ENCODE measurements around the gene CLIC5.

Gene CLIC5

DNA sequence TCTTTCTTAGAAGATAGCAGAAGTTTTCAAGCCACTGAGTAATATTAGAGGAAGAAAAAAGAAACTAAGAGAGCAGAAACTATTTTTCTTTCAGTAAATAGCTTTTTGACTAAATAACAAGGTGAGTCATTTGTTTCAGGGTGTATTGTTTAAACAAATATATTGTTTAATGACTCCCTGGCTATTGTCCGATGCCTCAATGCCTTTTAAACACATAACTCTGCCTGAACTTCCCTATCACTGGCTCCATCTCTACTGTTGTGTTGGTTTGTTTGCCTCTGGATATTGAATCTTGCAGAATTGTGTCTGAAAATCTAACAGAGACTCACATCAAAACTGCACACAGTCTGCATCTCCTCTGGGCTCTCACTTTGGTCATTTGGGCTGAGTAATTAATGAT lies 19.6 kb upstream of the CLIC5 start:
- DNase-seq (ENCODE audit: low spot score): no peak

DNA sequence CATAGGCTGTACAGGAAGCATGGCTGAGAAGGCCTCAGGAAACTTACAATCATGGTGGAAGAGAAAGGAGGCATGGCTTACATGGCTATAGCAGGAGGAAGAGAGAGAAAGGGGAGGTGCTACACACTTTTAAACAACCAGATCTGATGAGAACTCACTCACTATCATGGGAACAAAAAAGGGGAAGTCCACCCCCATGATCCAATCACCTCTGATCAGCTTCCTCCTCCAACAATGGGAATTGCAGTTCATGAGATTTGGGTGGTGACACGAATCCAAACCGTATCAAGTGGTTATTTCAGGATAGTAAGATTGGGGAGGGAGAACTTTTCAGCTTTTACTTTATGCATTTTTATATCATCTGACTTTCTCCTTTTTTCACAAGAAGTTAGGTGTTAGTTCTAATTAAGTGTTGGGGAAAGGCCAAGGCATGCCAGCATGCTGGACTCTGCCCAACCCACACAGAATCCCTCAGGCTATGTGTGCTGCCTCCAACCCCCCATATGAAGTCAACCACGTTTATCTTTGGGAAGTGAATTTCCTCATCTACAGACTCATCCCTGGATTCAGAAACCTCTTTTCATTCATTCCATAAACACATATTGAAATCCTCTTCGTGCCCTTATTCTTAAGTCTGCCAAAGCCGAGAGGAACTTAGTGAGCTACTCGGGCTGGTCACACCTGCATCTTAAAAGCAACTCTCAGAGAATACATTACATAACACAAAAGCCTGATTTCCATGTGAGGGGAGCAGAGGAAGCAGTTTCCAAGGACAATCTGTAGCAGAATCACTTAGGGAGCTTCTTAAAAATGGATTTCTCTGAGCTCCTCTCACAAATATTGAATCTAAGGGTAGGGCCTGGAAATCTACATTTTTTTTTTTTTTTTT lies 16.7 kb upstream of the CLIC5 start:
- DNase-seq (ENCODE audit: low spot score): no peak

DNA sequence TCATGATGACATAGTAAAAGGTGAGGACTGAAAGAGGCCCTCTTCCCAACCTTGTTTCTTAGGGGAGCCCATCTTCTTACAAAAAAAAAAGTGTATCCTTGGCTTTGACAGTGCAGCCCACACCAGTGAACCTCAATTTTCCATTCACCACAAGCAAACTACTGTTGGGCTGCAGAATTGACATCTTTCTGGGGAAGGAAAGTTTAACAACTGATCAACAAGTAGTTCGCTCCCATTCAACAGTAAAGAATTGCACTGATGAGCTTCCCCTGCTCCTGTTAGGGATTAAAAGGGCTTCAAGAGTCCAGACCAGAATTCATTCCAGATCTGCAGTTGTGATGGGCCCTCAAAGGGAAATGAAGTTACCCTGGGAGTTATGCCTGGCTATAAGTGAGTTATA lies 13.9 kb upstream of the CLIC5 start:
- no peak for DNase-seq (ENCODE audit: low spot score)

DNA sequence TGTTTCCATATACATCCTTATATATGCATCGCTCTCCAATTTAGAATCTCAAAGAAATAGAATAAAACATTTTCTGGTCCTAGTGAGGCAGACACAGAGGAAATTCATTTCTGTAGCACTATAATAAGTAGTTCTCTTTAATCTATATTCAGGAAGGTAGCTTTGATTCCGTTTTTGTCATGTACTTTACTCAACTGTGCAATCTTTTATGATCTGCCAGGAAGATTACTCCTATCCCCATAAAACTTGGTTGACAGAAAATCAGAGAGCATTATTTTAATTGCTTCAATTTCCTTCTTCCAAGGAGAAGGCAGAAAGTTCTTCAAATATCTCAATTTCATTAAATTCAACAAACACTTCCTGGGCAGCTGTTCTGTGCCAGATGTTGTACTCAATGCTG lies 10.6 kb upstream of the CLIC5 start:
- DNase-seq (ENCODE audit: low spot score): no peak

DNA sequence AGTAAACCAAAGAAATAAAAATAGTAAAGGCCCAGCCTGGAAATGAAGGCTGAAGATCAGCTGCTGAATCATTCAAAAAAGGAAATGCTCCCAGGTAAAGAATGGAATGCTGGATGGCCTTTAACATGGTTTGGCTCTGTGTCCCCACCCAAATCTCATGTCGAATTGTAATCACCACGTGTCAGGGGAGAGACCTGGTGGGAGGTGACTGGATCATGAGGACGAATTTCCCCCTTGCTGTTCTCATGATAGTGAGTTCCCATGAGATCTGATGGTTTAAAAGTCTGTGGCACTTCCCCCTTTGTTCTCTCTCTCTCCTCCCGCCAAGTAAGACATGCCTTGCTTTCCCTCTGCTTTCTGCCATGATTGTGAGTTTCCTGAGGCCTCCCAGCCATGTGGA lies 9.9 kb upstream of the CLIC5 start:
- no peak for DNase-seq (ENCODE audit: low spot score)

DNA sequence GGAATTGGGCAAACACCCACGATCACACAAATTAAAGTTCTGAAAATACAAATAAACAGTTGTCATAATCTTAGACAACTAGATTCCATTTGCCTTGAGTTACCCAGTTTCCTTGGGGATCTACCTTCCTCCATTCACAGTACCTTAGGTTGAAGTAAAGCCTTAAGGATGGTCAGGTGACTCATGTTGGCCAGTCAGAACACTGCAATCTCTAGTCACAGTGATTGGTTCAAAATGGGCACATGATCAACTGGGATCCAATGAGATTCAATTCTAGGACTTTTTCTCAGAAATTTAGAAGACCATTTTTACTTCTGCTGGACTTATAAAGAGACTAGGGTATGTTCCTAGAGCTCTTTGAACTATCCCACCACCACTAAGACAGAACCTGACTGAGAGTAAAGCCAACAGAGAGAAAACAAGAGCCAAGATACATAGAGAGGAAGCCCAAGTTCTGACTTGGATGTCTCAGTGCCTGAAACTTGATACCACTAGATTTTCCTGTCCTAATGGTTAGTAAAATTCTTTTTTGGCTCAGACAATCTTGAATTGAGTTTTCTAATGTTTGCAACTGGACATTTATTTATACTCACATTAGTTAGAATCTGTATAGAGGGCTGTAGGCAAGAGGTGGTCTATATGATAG lies 8.6 kb upstream of the CLIC5 start:
- DNase-seq (ENCODE audit: low spot score): no peak

DNA sequence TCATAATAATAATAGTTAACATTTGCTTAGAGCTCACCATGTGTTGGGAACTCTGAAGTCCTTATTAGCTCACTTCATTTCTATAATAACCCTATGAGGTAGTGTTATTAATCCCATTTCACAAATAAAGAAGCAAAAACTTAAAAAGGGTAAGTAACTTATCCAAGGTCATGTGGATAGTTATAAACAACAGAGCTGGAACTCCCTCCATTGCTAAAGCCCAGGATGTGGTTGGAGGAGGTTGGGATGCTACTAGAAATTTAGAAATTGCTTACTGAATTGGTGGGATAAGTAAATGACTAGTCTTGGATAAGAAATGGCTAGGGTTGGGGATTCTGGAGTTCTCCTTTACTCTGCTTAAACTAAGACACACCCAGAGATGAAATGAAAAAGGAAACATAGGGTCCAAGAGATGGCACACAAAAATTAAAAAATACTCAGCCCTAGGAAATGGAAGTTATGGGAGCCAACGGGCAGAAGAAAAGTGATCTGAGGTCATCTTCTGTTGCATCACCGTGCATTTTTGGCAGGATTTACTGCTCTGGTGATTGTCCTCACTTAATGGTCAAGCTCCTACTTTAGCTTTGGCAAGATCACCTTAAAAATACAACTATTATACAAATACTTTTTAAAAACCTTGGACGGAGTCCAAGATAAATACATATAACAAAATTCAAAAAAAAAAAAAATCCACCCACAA lies 7.7 kb upstream of the CLIC5 start:
- no peak for DNase-seq (ENCODE audit: low spot score)

DNA sequence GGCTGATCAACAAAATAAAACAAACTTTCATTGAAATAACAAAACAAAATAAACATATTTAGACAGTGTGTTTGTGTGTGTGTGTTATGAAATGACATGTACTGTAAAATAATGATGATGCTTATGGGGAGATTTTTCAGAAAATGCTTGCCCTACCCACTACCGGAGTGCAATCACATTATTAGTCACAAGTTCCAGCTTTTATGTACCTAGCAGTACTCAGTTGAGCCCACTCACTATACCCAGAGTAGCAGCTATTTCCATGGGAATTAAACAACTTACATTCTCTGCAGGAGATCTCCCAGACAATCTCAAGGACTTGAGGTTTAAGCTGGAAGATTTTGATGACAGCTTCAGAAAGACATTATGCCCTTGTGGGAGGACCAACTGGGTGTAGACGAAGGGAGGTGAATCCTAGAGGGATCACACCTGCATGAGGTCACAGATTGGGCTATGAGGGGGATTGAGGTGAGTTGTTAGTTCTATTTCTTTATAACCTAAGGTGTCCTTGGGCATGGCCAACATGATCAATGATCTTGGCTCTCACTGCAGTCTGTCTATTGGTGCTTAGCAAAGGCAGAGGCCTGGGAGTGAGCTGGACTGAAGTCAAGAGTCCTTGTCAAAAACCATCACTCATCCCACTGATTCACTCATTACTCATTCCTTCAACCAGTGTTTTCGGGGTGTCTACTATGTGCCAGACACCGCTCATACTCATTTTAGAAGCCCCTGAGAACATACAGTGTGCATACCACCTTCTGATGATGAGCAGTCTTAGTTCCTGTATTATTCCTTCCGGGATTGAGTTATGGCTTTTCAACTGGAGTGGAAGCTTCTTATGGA lies 6.7 kb upstream of the CLIC5 start:
- peak; percentile 67 for DNase-seq (ENCODE audit: low spot score)

DNA sequence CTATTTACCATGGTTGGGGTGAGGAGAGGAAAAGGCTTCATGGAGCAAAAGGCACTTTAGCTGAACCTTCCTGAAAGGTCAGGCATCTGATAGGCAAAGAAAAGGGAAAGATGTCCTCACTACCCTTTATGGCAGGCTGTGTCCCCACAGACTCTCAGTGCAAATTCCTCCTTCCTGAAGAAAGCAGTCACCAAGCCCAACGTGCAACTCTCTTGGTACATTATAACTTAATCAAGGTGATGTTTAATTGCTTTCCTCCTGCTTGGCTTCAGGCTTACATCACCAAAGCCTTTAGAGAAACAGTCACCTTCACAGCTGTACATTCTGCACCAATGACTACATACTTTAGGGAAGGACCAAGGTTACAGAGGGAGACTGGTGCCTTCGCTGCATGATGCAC lies 2.1 kb upstream of the CLIC5 start:
- no peak for DNase-seq (ENCODE audit: low spot score)

DNA sequence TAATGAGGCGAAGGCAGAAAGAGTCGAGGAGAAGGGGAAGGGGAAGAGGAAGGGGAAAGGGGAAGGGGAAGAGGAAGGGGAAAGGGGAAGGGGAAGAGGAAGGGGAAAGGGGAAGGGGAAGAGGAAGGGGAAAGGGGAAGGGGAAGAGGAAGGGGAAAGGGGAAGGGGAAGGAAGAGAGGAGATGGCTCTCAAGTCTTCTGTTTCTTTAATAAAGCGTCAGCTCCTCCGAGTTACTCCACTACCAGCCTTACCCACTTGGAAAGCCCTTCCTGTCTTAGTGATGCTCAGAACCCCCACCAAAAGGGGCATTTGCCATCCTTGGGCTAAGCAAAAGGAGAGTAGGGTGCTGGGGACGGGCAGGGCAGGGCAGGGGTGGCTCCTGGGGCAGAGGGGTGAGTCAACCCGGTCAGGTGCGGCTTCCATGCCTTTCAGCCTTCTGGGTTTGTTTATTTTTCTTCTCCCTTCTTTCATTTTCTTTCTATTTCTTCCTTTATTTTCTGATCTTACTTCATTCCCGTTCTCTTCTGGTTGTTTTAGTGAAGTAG lies 476 bp upstream of the CLIC5 start:
- no peak for DNase-seq (ENCODE audit: low spot score)

DNA sequence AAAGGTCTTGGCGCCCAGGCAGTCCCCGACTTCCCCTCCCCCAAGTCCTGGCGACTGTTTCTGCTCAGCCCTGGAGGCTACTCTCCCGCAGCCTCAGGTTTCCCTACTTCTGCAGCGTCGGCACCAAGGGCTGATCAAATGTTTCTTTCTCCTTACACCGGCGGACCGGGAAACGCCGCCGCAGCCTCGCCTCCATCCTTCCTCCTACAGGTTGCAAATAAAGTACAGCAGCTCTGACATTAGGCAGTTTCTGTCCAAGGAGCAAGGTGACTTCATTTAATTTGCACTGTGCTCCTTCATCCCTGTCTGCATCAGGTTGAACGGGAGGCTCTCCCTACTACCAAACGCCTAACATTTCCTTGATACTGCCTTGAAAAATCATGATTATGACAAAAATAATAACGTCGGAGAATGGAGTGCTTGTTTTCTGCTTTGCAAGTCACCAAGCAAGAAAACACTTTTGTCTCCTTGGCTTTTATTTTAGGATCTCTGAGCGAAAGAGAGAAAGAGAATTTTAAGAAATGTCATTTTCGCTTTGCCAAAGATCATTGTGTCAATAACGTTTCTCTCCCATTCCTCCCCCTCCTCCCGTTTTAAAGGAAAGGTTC lies 1.0 kb downstream of the CLIC5 start:
- DNase-seq (ENCODE audit: low spot score): no peak

DNA sequence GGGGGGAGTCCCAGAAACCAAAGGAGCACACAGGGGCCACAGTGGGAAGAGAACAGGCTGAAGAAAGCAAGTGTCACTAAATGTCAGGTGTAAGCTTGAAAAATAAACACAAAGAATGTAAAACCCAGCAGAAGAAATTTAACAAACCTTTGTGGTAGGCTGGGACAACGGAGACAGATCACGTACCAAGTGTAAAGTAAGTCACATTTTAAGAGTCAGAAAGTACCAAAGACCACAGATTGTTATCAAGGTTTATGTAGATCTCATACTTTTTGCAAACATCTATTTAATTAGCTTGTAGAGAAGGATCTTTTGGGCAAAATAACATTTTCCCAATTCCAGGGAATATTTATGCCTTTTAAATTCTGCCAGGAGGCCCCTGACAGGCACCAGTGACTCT lies 1.6 kb downstream of the CLIC5 start:
- DNase-seq (ENCODE audit: low spot score): no peak

DNA sequence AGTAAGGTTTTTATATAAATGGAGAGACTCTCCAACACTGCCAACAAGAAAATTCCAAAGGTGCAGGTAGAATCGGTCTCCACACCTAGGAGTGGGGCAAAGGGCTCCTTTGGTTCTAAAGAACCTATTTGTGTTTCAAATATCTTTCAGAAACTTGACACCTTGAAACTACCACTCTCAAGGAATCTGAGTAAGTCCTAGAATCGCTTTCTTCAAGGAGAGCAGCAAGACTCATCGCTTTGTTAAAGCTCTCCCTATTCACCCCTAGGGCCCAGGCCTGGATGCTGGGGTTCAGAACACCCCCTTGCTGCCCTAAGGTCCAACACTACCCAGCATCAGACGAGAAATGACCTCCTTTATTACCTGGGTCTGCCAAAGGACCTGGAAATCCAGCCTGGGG lies 2.0 kb downstream of the CLIC5 start:
- DNase-seq (ENCODE audit: low spot score): no peak

DNA sequence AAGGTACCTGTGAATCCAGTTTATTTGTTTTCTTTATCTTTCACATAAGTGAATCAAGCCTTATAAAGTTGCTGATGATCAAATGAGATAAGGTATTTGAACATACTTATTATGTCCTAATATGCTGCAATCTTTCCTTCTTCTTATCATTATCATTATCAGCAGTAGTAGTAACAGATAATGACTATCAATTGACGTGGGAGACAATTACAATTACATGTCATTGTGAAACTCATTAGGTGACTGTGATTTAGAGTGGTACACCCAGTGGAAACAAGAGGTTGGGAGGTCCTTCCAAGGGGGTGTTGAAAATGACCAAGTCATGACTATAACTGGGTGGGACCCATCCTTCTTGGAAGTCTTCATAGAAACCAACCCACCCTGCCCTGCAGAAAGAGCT lies 2.8 kb downstream of the CLIC5 start:
- DNase-seq (ENCODE audit: low spot score): no peak

DNA sequence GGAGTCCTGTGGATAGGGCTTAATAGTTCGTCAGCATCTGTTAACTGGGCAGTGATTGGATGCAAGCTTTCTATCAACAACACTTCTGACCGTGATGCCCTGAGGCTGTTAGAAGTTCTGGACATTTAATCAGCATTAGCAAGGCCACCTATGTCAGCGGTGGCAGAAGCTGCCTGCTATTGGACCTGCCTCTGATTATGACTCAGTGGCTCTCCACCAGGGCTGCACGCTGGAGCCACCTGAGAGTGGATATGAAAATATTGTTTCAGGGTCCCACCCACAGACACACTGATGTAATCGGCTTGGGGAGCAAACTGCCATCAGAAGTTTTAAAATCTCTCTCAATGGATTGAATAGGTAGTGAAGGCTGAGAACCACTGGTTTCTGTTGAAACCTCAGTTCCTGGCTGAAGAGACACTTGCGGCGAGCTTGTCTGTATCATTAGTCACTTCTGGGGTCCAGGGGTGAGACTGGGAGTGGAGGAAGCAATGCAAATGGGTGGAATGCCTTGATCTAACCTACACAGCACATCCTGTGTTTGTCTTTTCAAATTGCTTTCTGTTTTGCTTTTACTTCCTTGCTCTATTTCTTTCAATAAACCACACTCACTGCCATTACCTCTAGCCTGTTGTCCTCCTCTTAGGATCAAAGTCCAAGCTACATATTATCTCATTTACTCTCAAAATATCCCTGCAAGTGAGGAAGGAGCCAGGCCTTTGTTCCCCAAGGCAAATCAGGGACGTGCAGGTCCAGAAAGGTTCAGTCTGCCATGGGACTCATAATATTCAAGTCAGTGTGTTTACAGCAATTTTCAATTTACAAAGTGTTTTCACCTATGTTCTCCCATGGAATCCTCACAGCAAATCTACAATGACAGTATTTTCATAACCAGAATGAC lies 4.2 kb downstream of the CLIC5 start:
- DNase-seq (ENCODE audit: low spot score): no peak

DNA sequence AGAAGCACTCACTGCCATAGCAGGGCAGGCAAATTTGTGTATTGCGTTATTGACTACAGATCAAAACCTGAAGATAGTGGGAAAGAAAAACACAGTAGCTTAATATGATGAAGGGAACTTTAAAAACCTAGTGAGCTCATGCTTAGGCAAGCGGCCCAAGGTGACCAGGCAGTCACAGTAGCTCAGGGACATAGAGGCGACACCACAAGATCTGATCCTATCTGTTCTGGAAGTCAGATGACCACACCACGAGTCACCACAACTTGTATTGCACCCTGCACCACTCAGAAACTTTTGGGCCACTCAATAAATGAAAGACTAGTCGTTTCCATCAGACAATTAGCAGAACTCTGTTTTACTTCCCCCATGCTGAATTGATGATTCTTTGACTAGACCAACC lies 4.9 kb downstream of the CLIC5 start:
- DNase-seq (ENCODE audit: low spot score): no peak

DNA sequence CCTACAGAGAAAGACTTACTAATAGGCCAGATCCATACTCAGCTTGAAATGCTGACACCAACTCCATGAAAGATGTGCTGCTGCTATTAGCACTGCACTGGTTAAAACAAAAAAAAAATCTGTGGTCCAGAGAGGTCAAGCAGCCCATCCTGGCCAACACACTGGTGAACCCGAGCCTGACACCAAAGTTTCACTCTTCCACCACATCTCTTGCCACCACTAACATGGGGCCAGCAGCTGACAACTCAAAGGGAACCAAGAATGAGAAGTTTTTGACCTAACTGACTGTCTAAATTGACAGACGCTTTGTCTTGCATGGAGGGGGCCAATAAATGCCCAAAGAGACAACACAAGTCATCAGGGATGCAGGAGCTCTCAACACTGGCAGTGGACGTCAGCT lies 5.4 kb downstream of the CLIC5 start:
- no peak for DNase-seq (ENCODE audit: low spot score)

DNA sequence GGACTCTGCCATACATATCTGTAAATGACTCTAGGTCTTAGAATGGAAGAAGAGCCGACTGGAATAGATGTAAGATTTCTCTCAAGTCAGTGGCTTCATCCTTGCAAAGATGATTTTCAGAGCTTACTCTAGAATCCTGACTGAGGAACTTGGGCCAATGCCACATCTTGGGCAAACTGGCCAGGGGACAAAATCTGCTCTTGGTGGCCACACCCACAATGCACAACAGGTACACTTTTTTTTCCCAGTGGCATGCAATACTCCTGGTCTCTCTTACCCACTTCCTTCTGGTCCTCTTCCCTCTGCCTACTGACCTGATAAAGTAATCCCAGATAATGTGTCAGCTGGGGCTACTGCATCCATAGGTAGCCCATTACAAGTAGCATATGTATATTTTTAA lies 13.4 kb downstream of the CLIC5 start:
- no peak for DNase-seq (ENCODE audit: low spot score)

DNA sequence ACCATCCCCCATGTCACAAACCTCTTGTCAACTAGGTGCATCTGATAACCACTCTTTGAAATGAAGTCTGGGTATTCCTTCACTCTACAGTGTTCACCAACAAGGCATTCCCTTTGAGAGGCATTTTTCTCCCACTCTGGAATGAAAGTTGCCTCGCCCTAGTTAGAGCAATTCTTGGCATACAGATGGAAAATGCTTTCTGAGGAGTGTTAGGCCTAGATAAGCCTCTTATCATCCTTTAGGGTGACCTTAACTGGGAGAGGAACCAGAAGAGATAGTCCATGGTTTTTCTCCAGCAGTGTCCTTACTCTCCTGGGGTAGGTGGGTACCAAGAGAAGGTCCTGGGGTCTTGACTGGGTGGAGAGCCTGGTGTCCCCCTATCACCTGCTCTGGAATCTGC lies 14.8 kb downstream of the CLIC5 start:
- no peak for DNase-seq (ENCODE audit: low spot score)

DNA sequence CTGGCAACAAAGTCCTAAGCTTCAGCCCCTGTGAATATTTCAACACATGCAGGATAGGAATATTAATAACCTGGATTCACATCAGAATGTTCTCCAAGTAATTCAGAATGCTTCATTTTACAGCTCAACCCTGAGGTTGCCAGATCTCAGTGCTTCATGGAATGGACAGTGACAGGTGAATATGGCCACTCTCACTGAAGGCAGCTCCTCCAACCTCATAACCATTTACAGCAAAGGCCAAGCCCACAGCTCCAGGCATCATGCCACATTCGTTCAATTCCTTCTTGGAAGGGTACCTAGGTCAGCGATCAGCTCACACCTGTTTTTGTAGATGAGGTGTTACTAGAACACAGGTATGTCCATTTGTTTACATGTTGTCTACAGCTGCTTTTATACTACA lies 17.1 kb downstream of the CLIC5 start:
- DNase-seq (ENCODE audit: low spot score): no peak

All from RKO (cell line).